Lung (tissue), 12 donors: Measurements from ENCODE around the gene TRIM68. TPM values are rescaled to one million over a fixed set of nuclear protein-coding genes. Genes with fewer than 3 reads are reported as not detected.
A peak's percentile ranks its signal among the peaks of the same experiment; 100 is the strongest.

ENCODE experiments used
- ATAC-seq: fragments of 200-7000 bp; cut with Tn5 transposase; one replicate; pipeline ENCODE4 v1.9.1; 2020; ENCODE audit warnings: moderate number of reproducible peaks; ENCODE audit not compliant: insufficient read depth, low FRiP score
- DNase-seq, 3 donors: peaks; one replicate each; pipeline ENCODE4 v3.0.0-alpha.2; 2013 to 2017
- H3K27ac ChIP-seq, 2 donors: one replicate each; pipeline ENCODE4 v1.5.1; 2013; ENCODE audit warnings: mild to moderate bottlenecking in 2 of 2, moderate library complexity in 2 of 2, control low read depth in 1 of 2, inconsistent platforms in 1 of 2, low read depth in 1 of 2, low read length in 1 of 2
- H3K27me3 ChIP-seq, 3 donors: one replicate each; pipeline ENCODE4 v1.5.1; 2013; ENCODE audit warnings: low read length in 2 of 3; ENCODE audit not compliant: control insufficient read depth in 3 of 3, insufficient read depth in 3 of 3
- H3K36me3 ChIP-seq, 4 donors: one replicate each; pipeline ENCODE4 v1.5.1; 2013; ENCODE audit warnings: low read length in 4 of 4, mild to moderate bottlenecking in 1 of 4, moderate library complexity in 1 of 4; ENCODE audit not compliant: control insufficient read depth in 4 of 4, insufficient read depth in 4 of 4
- H3K4me1 ChIP-seq, 5 donors: one replicate each; pipeline ENCODE4 v1.5.1; 2013; ENCODE audit warnings: low read length in 5 of 5, mild to moderate bottlenecking in 2 of 5, moderate library complexity in 1 of 5; ENCODE audit not compliant: control insufficient read depth in 5 of 5, insufficient read depth in 5 of 5
- H3K4me3 ChIP-seq: one replicate; pipeline ENCODE4 v1.5.1; 2013; ENCODE audit warnings: mild to moderate bottlenecking, control low read depth, moderate library complexity
- H3K9ac ChIP-seq, 2 donors: one replicate each; pipeline ENCODE4 v1.5.1; 2013; ENCODE audit warnings: low read length in 2 of 2, control low read depth in 1 of 2; ENCODE audit not compliant: insufficient read depth in 1 of 2
- H3K9me3 ChIP-seq, 4 donors: one replicate each; pipeline ENCODE4 v1.5.1; 2013; ENCODE audit warnings: low read length in 3 of 4, mild to moderate bottlenecking in 1 of 4, moderate library complexity in 1 of 4; ENCODE audit not compliant: control insufficient read depth in 4 of 4, insufficient read depth in 3 of 4
- WGBS, 2 donors: extraction: QIAGEN DNeasy Blood & Tissue Kit; methylation state at CpG; one replicate each; pipeline ENCODE4 v1.1.7; 2013; 5-methylcytosine and 5-hydroxymethylcytosine counted together
- polyA plus RNA-seq, 2 donors: library from polyadenylated mRNA; stranded (reverse); fragments of 200-250 nt; gene quantifications; one replicate each; pipeline ENCODE4 v1.2.1, GENCODE V29; 2013
- total RNA-seq, 2 donors: library from RNA; depleted of rRNA in 1 of 2; stranded (reverse); fragments of >200 nt in 1 of 2; gene quantifications; one replicate each; pipeline ENCODE4 v1.2.1, GENCODE V29; 2014 to 2021
- TF ChIP-seq, protein P1 (sequence below): IDR thresholded peaks from 2 replicates; pipeline ENCODE4 v1.5.1; 2012; ENCODE audit warnings: mild to moderate bottlenecking; ENCODE audit errors: control extremely low read depth, extremely low read depth
- donor health status: control.
- donor health status: control.
- donor health status: Bipolar disorder and iron deficiency.
- donor health status: healthy.
- donor health status: DM: yes; HTN: yes; CAD: no.

Gene TRIM68
- total and polyA plus RNA-seq, 4 donors: 5.6 to 18.6 (median 11.3) TPM

DNA sequence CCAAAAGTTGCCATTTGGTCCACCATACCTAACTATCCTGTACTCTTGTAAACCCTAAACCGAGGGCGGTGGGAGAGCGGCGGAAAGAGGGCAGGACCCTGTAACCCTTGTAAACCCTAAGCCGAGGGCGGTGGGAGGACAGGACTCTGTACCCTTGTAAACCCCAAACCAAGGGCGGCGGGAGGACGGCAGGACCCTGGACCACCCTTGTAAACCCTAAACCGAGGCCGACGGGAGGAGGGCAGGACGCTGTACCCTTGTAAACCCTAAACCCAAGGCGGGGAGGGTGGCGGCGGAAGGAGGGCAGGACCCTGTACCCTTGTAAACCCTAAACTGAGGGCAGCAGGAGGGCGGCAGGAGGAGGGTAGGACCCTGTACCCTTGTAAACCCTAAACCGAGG lies 39.0 kb downstream of the TRIM68 start:
- no peaks in the 10 kb centered on the region for H3K36me3 ChIP-seq
- H3K4me3 ChIP-seq: no peak overlapping the region
- no peak for DNase-seq
- no peaks in the 10 kb centered on the region for H3K4me1 ChIP-seq
- ATAC-seq: no peak
- 93 to 96% methylated on average over 18 of the region's 18 CpGs for WGBS, 2 donors
- H3K9me3 ChIP-seq: no peaks in the 10 kb centered on the region
- TF ChIP-seq, protein P1, sequence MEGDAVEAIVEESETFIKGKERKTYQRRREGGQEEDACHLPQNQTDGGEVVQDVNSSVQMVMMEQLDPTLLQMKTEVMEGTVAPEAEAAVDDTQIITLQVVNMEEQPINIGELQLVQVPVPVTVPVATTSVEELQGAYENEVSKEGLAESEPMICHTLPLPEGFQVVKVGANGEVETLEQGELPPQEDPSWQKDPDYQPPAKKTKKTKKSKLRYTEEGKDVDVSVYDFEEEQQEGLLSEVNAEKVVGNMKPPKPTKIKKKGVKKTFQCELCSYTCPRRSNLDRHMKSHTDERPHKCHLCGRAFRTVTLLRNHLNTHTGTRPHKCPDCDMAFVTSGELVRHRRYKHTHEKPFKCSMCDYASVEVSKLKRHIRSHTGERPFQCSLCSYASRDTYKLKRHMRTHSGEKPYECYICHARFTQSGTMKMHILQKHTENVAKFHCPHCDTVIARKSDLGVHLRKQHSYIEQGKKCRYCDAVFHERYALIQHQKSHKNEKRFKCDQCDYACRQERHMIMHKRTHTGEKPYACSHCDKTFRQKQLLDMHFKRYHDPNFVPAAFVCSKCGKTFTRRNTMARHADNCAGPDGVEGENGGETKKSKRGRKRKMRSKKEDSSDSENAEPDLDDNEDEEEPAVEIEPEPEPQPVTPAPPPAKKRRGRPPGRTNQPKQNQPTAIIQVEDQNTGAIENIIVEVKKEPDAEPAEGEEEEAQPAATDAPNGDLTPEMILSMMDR: no peak
- no peak overlapping the region for H3K9ac ChIP-seq
- no peaks in the 10 kb centered on the region for H3K27me3 ChIP-seq
- H3K27ac ChIP-seq: no peak overlapping the region

DNA sequence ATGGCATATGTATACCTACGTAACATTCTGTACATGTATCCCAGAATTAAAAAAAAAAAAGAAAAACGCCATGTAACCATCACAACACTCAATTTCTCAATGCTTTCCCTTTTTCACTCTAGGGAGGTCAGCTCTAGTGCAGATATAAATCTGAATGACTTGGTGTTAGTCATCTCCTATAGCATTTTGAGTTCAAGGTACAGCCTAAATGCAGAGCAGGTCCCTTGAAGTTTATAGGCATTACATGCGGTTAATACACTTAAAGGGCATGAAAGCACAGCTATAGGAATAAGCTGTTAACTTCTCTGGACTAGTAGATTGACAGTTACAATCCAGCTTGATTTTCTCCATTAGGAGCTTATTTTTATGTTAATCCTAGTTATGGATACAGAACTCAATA lies 42.7 kb downstream of the TRIM68 start:
- Histone ChIP-seq H3K4me3 (no peak overlapping the region), H3K9ac (no peak overlapping the region), H3K9me3 (peaks cover 0 to 2% (median 0%) of the 10 kb centered on the region in 4 donors), H3K27ac (no peak overlapping the region), H3K36me3 (no peaks in the 10 kb centered on the region), H3K27me3 (no peaks in the 10 kb centered on the region), H3K4me1 (peaks cover 0 to under 1% (median 0%) of the 10 kb centered on the region in 5 donors)
- TF ChIP-seq, protein P1: no peak
- 86 to 96% methylated on average over 3 of the region's 3 CpGs for WGBS, 2 donors
- DNase-seq (no peak), ATAC-seq (no peak)

DNA sequence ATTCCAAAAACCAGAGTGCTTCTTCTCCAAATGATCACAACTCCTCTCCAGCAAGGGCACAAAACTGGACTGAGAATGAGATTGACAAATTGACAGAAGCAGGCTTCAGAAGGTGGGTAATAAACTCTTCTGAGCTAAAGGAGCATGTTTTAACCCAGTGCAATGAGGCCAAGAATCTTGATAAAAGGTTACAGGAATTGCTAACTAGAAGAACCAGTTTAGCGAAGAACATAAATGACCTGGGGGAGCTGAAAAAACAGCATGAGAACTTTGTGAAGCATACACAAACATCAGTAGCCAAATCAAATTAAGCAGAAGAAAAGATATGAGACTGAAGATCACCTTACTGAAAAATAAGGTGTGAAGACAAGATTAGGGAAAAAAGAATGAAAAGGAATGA lies 47.6 kb downstream of the TRIM68 start:
- Histone ChIP-seq H3K36me3 (no peaks in the 10 kb centered on the region), H3K9me3 (peaks cover 0 to 2% (median 0%) of the 10 kb centered on the region in 4 donors), H3K27ac (no peak overlapping the region), H3K9ac (no peak overlapping the region), H3K4me1 (peaks cover 0 to 14% (median 0%) of the 10 kb centered on the region in 5 donors), H3K27me3 (no peaks in the 10 kb centered on the region), H3K4me3 (no peak overlapping the region)
- TF ChIP-seq, protein P1: no peak
- ATAC-seq (no peak), DNase-seq (peak in 2 of 3 donors; percentile 50 to 70)
- 69 to 88% methylated on average over 1 of the region's 1 CpG for WGBS, 2 donors
